SK-N-MC (cell line): ENCODE data around the gene ULK4.

Experiments used
- EZH2 ChIP-seq: fragments of 200-600 bp; sonication (generic); IDR thresholded peaks from one replicate; pipeline ENCODE4 v1.6.1; 2017; ENCODE audit warnings: antibody characterized with exemption
- POLR2AphosphoS5 ChIP-seq: IDR thresholded peaks from 2 replicates; pipeline ENCODE4 v1.6.1; 2012; ENCODE audit warnings: mild to moderate bottlenecking, low read depth, low read length, borderline replicate concordance

- TF ChIP-seq EZH2 (no peak), POLR2AphosphoS5 (no peak)
Observed at GRCh38 chr3:41847679-41848078, 114.2 kb downstream of the ULK4 start.
